ENCODE data around the gene CDA. TPM values are rescaled to one million over a fixed set of nuclear protein-coding genes. Genes with fewer than 3 reads are reported as not detected.

CDA gene
- total and polyA plus RNA-seq, 2 of the 8 experiments (the other 6 are each of a cell fraction or from before 2014, with no cell fraction given): 4.4 to 11.3 TPM

DNA sequence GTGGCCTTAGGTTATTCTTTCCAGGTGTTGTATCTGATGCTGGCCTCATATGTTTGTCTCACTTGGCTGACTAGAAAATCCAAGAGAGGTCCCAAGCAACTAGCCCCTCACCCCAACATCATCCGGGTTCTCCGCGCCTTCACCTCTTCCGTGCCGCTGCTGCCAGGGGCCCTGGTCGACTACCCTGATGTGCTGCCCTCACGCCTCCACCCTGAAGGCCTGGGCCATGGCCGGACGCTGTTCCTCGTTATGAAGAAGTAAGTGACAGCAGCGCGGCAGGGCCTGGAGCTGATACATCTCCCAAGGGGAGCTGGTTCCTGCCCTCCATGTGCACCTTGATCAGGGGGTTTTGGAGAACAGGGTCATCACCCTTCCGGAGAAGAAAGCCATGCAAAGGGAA, 55.5 kb downstream of the CDA start:
- Histone ChIP-seq H3K4ac (replicated peaks; ENCODE audit: insufficient read length, low read depth, low read length) (no peak overlapping the region), H3K9ac (replicated peaks in 1 of 4; ENCODE audit: extremely low read depth in 1 of 4, low read depth in 3 of 4, low read length in 3 of 4) (no peak overlapping the region)
- TF ChIP-seq HDAC2 (IDR thresholded peaks at IDR 0.05; ENCODE audit: borderline replicate concordance in 1 of 2, low read depth in 2 of 2, low read length in 2 of 2): no peak
- TF ChIP-seq CTBP2 (IDR thresholded peaks at IDR 0.05; ENCODE audit: borderline replicate concordance, insufficient read depth, insufficient read length, low read length): no peak
- no peak for TF ChIP-seq RXRA (IDR thresholded peaks at IDR 0.05; ENCODE audit: insufficient read depth, low read depth, low read length)
- no peak for TF ChIP-seq FOSL1 (IDR thresholded peaks at IDR 0.05; ENCODE audit: insufficient read depth, low read depth, low read length)
- no peak for TF ChIP-seq CHD1 (IDR thresholded peaks at IDR 0.05; ENCODE audit: low read depth, low read length)
- no peak for TF ChIP-seq GTF2F1 (IDR thresholded peaks at IDR 0.05; ENCODE audit: borderline replicate concordance, low read depth, low read length)

More for the DNA sequence above, 55.5 kb downstream of the CDA start:
- Histone ChIP-seq H3K56ac (replicated peaks; ENCODE audit: insufficient read length, low read depth, low read length) (no peak overlapping the region), H3K9me3 (ENCODE audit: insufficient read depth in 2 of 2, low read depth in 1 of 2, low read length in 1 of 2) (no peaks in the 10 kb centered on the region), H3K23ac (ENCODE audit: insufficient read length) (no peak overlapping the region), H3K27me3 (replicated peaks in 1 of 4; ENCODE audit: control insufficient read depth in 3 of 4, extremely low read depth in 1 of 4, insufficient read depth in 3 of 4, low read length in 3 of 4) (no peaks in the 10 kb centered on the region), H4K8ac (ENCODE audit: extremely low read depth, insufficient read depth, low read length) (no peak overlapping the region), H3K4me3 (ENCODE audit: extremely low read depth in 1 of 4, insufficient read depth in 2 of 4, low read depth in 3 of 4, low read length in 4 of 4) (no peak overlapping the region), H3K23me2 (ENCODE audit: low read depth, low read length) (no peaks in the 10 kb centered on the region), H3K36me3 (ENCODE audit: control insufficient read depth in 2 of 4, insufficient read depth in 4 of 4, low read length in 3 of 4) (peaks cover 0 to 9% (median 0%) of the 10 kb centered on the region in 4 experiments; a peak in 2 of 8 replicates), H4K20me1 (replicated peaks in 1 of 2; ENCODE audit: control insufficient read depth in 1 of 2, insufficient read depth in 2 of 2, low read length in 2 of 2) (peaks cover 3 to 5% of the 10 kb centered on the region in 2 experiments), H3K4me1 (replicated peaks in 1 of 4; ENCODE audit: control insufficient read depth in 3 of 4, insufficient read depth in 4 of 4, low read length in 3 of 4) (peaks cover 0 to 5% (median 3%) of the 10 kb centered on the region in 4 experiments; a peak in 3 of 7 replicates), H2AK5ac (ENCODE audit: low read depth, low read length) (no peak overlapping the region), H3K18ac (ENCODE audit: extremely low read depth, low read length) (no peak overlapping the region), H2BK5ac (ENCODE audit: low read depth, low read length) (no peak overlapping the region), H2BK120ac (replicated peaks; ENCODE audit: low read depth, low read length) (no peak overlapping the region), H4K5ac (ENCODE audit: insufficient read length, low read depth, low read length) (no peak overlapping the region), H2BK15ac (ENCODE audit: low read length) (no peak overlapping the region), H2BK20ac (ENCODE audit: low read length) (no peak overlapping the region), H2AFZ (ENCODE audit: low read length) (no peak overlapping the region), H3K27ac (ENCODE audit: low read depth, low read length) (no peak overlapping the region), H2BK12ac (ENCODE audit: low read depth, low read length) (no peak overlapping the region), H4K91ac (replicated peaks; ENCODE audit: insufficient read length, low read length) (no peak overlapping the region), H3K14ac (ENCODE audit: insufficient read length) (no peak overlapping the region), H3K4me2 (ENCODE audit: insufficient read depth in 1 of 2, low read depth in 2 of 2, low read length in 2 of 2) (no peak overlapping the region), H3K79me1 (ENCODE audit: low read depth, low read length) (no peaks in the 10 kb centered on the region), H3K79me2 (ENCODE audit: control insufficient read depth in 1 of 2, insufficient read depth in 2 of 2, low read length in 2 of 2) (no peaks in the 10 kb centered on the region)
- DNase-seq (ENCODE audit: low read depth in 1 of 2, low spot score in 2 of 2): no peak
- POLR2A ChIA-PET (ENCODE audit: partially characterized antibody): no interaction called here
- CTCF ChIA-PET (ENCODE audit: partially characterized antibody): no interaction called here
- no peak for FAIRE-seq
- 93% methylated on average over 12 of the region's 13 CpGs; no CpG with 5 or more reads in 1 of the 2 experiments for WGBS, 2 experiments (ENCODE audit: extremely low coverage in 1 of 2, insufficient coverage in 1 of 2, insufficient read length in 1 of 2, insufficient replicate concordance in 2 of 2, low coverage in 1 of 2, low lambda C conversion rate in 2 of 2, missing lambda C conversion rate in 1 of 2)

All from H1 (cell line).